ENCODE measurements around the gene TOGARAM2. TPM values are rescaled to one million over a fixed set of nuclear protein-coding genes. Genes with fewer than 3 reads are reported as not detected.

TOGARAM2 gene
- total RNA-seq, result 0.94 and 1.9 TPM in 2 replicates

DNA sequence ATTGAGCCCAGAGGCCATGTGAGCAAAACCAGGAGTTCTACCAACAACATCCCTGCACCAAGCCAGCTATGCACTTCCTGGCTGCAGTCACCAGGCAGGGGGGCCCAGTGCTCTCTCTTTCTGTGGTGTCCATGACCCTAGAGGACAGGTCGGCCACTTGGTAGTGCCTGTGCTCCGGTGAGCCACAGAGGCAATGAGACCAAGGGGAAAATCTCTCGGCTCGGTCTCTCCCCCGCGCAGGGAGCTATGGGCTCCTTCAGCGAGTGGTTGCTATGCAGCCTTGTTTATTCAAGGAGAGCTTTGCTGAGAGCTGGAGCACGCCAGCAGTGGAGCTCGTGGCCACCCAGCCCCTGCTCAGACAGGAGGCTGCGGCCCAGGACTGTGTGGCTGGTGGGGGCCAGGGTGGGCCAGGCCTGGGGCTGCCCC lies at the start of gene TOGARAM2:
Gene TOGARAM2 (plus strand): TSS at position 283 of the 426 bp plus-strand sequence. CDS start 13,537 bp downstream, outside the sequence.

DNA sequence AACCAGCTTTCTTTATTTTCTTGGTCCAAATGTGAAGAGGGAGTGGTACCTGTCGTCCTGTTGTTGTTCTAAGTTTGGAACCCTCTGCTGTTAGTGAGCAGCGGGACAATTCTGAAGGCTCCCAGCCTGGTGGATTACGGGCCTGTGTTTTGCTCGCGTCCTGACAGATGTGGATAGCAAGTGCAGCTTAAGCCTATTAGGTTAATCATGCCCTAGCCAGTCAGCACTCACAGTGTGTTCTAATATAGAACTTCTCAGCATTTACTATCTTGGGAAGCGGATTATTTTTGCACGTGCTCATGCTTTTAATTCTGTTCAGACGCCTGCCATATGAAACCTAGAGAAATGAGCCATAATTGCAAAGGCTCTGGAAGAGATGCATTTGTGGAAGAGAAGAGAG lies 93.3 kb downstream of the TOGARAM2 start, which contains the start of gene PCARE:
Gene PCARE (minus strand): TSS at position 113 of the 400 bp plus-strand sequence. CDS start 262 bp downstream, outside the sequence.

Other genes with a start within 250 kb of the TOGARAM2 start
- gene PPP1CB, start 229.5 kb upstream of the TOGARAM2 start, total RNA-seq, result 64.2 and 84.6 TPM in 2 replicates
- gene SPDYA, start 170.5 kb upstream of the TOGARAM2 start, total RNA-seq, result 0.10 and 0.62 TPM in 2 replicates
- 9.6 and 9.7 TPM in 2 replicates for gene TRMT61B, start 111.0 kb upstream of the TOGARAM2 start, total RNA-seq
- gene WDR43, start 86.6 kb upstream of the TOGARAM2 start, total RNA-seq, result 28.0 and 31.0 TPM in 2 replicates
- not detected in 2 replicates for gene PCARE, start 93.2 kb downstream of the TOGARAM2 start, total RNA-seq
- gene CLIP4, start 134.1 kb downstream of the TOGARAM2 start, total RNA-seq, result 26.4 and 36.7 TPM in 2 replicates

Data from cardiac ventricle fibroblast (primary cell).